Liver (tissue), 3 donors: ENCODE measurements around the gene PROZ.

Source experiments
- CTCF ChIP-seq: fragments of 150-350 bp; IDR thresholded peaks from 2 replicates; pipeline ENCODE4 v1.5.1; 2017; ENCODE audit warnings: improper control_type of control experiment, low read depth, low read length; ENCODE audit not compliant: missing input control
- FOXA1 ChIP-seq: IDR thresholded peaks from 2 replicates; pipeline ENCODE4 v1.6.1; 2016; ENCODE audit warnings: antibody characterized with exemption
- FOXA2 ChIP-seq: IDR thresholded peaks from 2 replicates; pipeline ENCODE4 v1.6.1; 2016; ENCODE audit warnings: antibody characterized with exemption
- MAX ChIP-seq: IDR thresholded peaks from 2 replicates; pipeline ENCODE4 v1.6.1; 2016; ENCODE audit warnings: antibody characterized with exemption
- RAD21 ChIP-seq, 2 donors: IDR thresholded peaks; 2 replicates each; pipeline ENCODE4 v1.6.1; 2016; ENCODE audit warnings: antibody characterized with exemption in 2 of 2, mild to moderate bottlenecking in 2 of 2
- REST ChIP-seq: IDR thresholded peaks from 2 replicates; pipeline ENCODE4 v1.6.1; 2016; ENCODE audit warnings: antibody characterized with exemption, mild to moderate bottlenecking
- SP1 ChIP-seq: IDR thresholded peaks from 2 replicates; pipeline ENCODE4 v1.6.1; 2018; ENCODE audit warnings: antibody characterized with exemption, mild to moderate bottlenecking
- TAF1 ChIP-seq: conservative IDR thresholded peaks from 2 replicates; pipeline ENCODE4 v1.6.1; 2016; ENCODE audit warnings: antibody characterized with exemption, mild to moderate bottlenecking
- YY1 ChIP-seq: IDR thresholded peaks from 2 replicates; pipeline ENCODE4 v1.6.1; 2016; ENCODE audit warnings: antibody characterized with exemption, mild to moderate bottlenecking
- donor health status: healthy.
- donor health status: healthy.

GRCh38 chr13:113121183-113121927, 37.1 kb upstream of the PROZ start:
- TF ChIP-seq REST (no peak), FOXA2 (no peak), CTCF (no peak), SP1 (no peak), FOXA1 (no peak), TAF1 (no peak), YY1 (no peak), RAD21 (IDR thresholded peaks at IDR 0.05) (no peak), MAX (no peak)
